SU-DHL-6 (cell line): ENCODE measurements around the gene TTC38.

Experiments
- CTCF ChIP-seq: fragments of 200-600 bp; sonication (generic); IDR thresholded peaks from one replicate; pipeline ENCODE4 v1.5.1; 2017; ENCODE audit warnings: antibody characterized with exemption, mild to moderate bottlenecking, low read length, moderate library complexity; ENCODE audit not compliant: insufficient read depth, poor library complexity, severe bottlenecking
- EZH2phosphoT487 ChIP-seq: fragments of 200-600 bp; sonication (generic), shearing (Covaris generic); conservative IDR thresholded peaks from 2 replicates; pipeline ENCODE4 v1.6.1; 2018; ENCODE audit warnings: mild to moderate bottlenecking, antibody characterized with exemption, low read length, moderate library complexity, mixed read lengths

GRCh38 chr22:46290843-46291785 is 23.3 kb downstream of the TTC38 start:
- TF ChIP-seq CTCF: no peak
- TF ChIP-seq EZH2phosphoT487: no peak
